WTC11 (cell line): ENCODE results near the gene RASGEF1C. TPM values are rescaled to one million over a fixed set of nuclear protein-coding genes. Genes with fewer than 3 reads are reported as not detected.
"Not testable (repeated sequence)": the region's sequence is repeated elsewhere in the genome, so short reads cannot be mapped to it uniquely, and the experiment has no call there.

Source experiments
- ATAC-seq: fragments of 200-7000 bp; cut with Tn5 transposase; 2 replicates; pipeline ENCODE4 v1.10.0; 2021; ENCODE audit warnings: mild to moderate bottlenecking, moderate library complexity
- CTCF ChIA-PET: fragments of 300-600 bp; sonication (Branson Sonifier 250); formaldehyde crosslinking; loops from one replicate; lab custom pipeline; 2021; ENCODE audit warnings: antibody characterized with exemption; lab: Charles Lee
- POLR2A ChIA-PET: fragments of 350-600 bp; sonication (Branson Sonifier 250); formaldehyde crosslinking; loops from one replicate; lab custom pipeline; 2021; ENCODE audit warnings: antibody characterized with exemption; lab: Charles Lee
- DNase-seq: peaks from one replicate; pipeline ENCODE4 v3.0.0; 2021; ENCODE audit warnings: low spot score
- H3K27ac Mint-ChIP-seq: 2 replicates; pipeline ENCODE4 v1.8.0; 2021; ENCODE audit warnings: mixed read lengths
- H3K27me3 Mint-ChIP-seq: 2 replicates; pipeline ENCODE4 v1.8.0; 2021; ENCODE audit warnings: low read depth, mild to moderate bottlenecking, moderate library complexity, mixed read lengths
- H3K36me3 Mint-ChIP-seq: 2 replicates; pipeline ENCODE4 v1.8.0; 2021; ENCODE audit warnings: mixed read lengths
- H3K4me1 Mint-ChIP-seq: 2 replicates; pipeline ENCODE4 v1.8.0; 2022; ENCODE audit warnings: mixed read lengths
- H3K4me3 Mint-ChIP-seq: 2 replicates; pipeline ENCODE4 v1.8.0; 2021; ENCODE audit warnings: mild to moderate bottlenecking, moderate library complexity, mixed read lengths
- H3K9me3 Mint-ChIP-seq: 2 replicates; pipeline ENCODE4 v1.8.0; 2021; ENCODE audit warnings: mixed read lengths
- AFF4 ChIP-seq: sonication (generic); formaldehyde crosslinking; IDR thresholded peaks from 2 replicates; pipeline ENCODE4 v1.8.1; 2023; ENCODE audit warnings: mild to moderate bottlenecking, missing genetic modification reagents, borderline replicate concordance
- CREB1 ChIP-seq: sonication (generic); formaldehyde crosslinking; IDR thresholded peaks from 2 replicates; pipeline ENCODE4 v1.8.0; 2023; ENCODE audit warnings: mild to moderate bottlenecking, missing genetic modification reagents
- ESRRA ChIP-seq: sonication (generic); formaldehyde crosslinking; IDR thresholded peaks from 2 replicates; pipeline ENCODE4 v1.8.1; 2022; ENCODE audit warnings: mild to moderate bottlenecking, missing genetic modification reagents, borderline replicate concordance
- FOXP1 ChIP-seq: sonication (generic); formaldehyde crosslinking; IDR thresholded peaks from 2 replicates; pipeline ENCODE4 v1.8.0; 2022; ENCODE audit warnings: missing genetic modification reagents, mild to moderate bottlenecking, moderate library complexity, borderline replicate concordance
- GRHL2 ChIP-seq: fragments of 250-450 bp; sonication (Bioruptor Pico); IDR thresholded peaks from 2 replicates; pipeline ENCODE4 v1.8.0; 2022; ENCODE audit warnings: mild to moderate bottlenecking, moderate library complexity; ENCODE audit not compliant: insufficient replicate concordance, severe bottlenecking
- GTF2I ChIP-seq: fragments of 250-450 bp; sonication (Bioruptor Pico); conservative IDR thresholded peaks from 2 replicates; pipeline ENCODE4 v1.4.0; 2021; ENCODE audit warnings: mild to moderate bottlenecking
- JUN ChIP-seq: sonication (generic); formaldehyde crosslinking; IDR thresholded peaks from 2 replicates; pipeline ENCODE4 v1.8.0; 2023; ENCODE audit warnings: mild to moderate bottlenecking, missing genetic modification reagents
- NFYB ChIP-seq: sonication (generic); formaldehyde crosslinking; conservative IDR thresholded peaks from 2 replicates; pipeline ENCODE4 v1.8.0; 2022; ENCODE audit warnings: low read depth, missing genetic modification reagents
- NR3C1 ChIP-seq: sonication (generic); formaldehyde crosslinking; conservative IDR thresholded peaks from 2 replicates; pipeline ENCODE4 v1.8.1; 2023; ENCODE audit warnings: low read depth, mild to moderate bottlenecking, missing genetic modification reagents
- SMAD3 ChIP-seq: sonication (generic); formaldehyde crosslinking; IDR thresholded peaks from 2 replicates; pipeline ENCODE4 v1.8.0; 2022; ENCODE audit warnings: missing genetic modification reagents, mild to moderate bottlenecking, borderline replicate concordance
- USF1 ChIP-seq: sonication (generic); formaldehyde crosslinking; IDR thresholded peaks from 2 replicates; pipeline ENCODE4 v1.8.0; 2022; ENCODE audit warnings: mild to moderate bottlenecking, missing genetic modification reagents
- ZNF121 ChIP-seq: sonication (generic); formaldehyde crosslinking; IDR thresholded peaks from 2 replicates; pipeline ENCODE4 v1.8.0; 2023; ENCODE audit warnings: missing genetic modification reagents
- ZNF138 ChIP-seq: sonication (generic); formaldehyde crosslinking; conservative IDR thresholded peaks from 2 replicates; pipeline ENCODE4 v1.8.1; 2022; ENCODE audit warnings: mild to moderate bottlenecking, moderate library complexity, missing genetic modification reagents
- ZNF396 ChIP-seq: fragments of 250-450 bp; sonication (Bioruptor Pico); IDR thresholded peaks from 2 replicates; pipeline ENCODE4 v1.8.0; 2021; ENCODE audit warnings: mild to moderate bottlenecking, moderate library complexity, borderline replicate concordance
- ZNF423 ChIP-seq: fragments of 250-450 bp; sonication (Bioruptor Pico); IDR thresholded peaks from 2 replicates; pipeline ENCODE4 v2.1.2; 2022; ENCODE audit warnings: mild to moderate bottlenecking, moderate library complexity
- ZNF425 ChIP-seq: fragments of 250-450 bp; sonication (Bioruptor Pico); conservative IDR thresholded peaks from 2 replicates; pipeline ENCODE4 v1.9.0; 2021; ENCODE audit warnings: mild to moderate bottlenecking
- total RNA-seq: library from RNA; stranded (reverse); gene quantifications from 3 replicates; pipeline ENCODE4 v1.2.3, GENCODE V29; 2021

The RASGEF1C gene
- total RNA-seq, 1 experiment from 2014 or later: 0.96 TPM

- H3K27me3 Mint-ChIP-seq: peaks cover 35% of the 10 kb centered on the region
These were observed 2.1 kb upstream of the RASGEF1C start for GRCh38 chr5:180210961-180211760.

GRCh38 chr5:180210077-180210476 lies 1.1 kb upstream of the RASGEF1C start:
- H3K4me3 Mint-ChIP-seq, H3K27ac Mint-ChIP-seq: not testable (repeated sequence)

More at GRCh38 chr5:180210961-180211760, 2.1 kb upstream of the RASGEF1C start:
- Mint-ChIP-seq H3K9me3 (peaks cover 4% of the 10 kb centered on the region; the same call in 1 of the 2 replicates), H3K36me3 (no peaks in the 10 kb centered on the region), H3K27ac (no peak overlapping the region), H3K4me3 (no peak overlapping the region), H3K4me1 (peaks cover 10% of the 10 kb centered on the region)
- no peak for ATAC-seq
- DNase-seq: no peak
- POLR2A ChIA-PET: no interaction called here
- CTCF ChIA-PET: interaction anchor here (1.6 to 3.1 kb wide), 3 partner anchors 12 to 105 kb away, joined by 4 to 29 read pairs (median 8); no protein-coding TSS in a partner anchor
- TF ChIP-seq AFF4 (CRISPR knock-in tag): no peak
- no peak for TF ChIP-seq ZNF425 (CRISPR knock-in tag)
- TF ChIP-seq, all 79 proteins: peak for 0

GRCh38 chr5:180208435-180209081 lies 453 bp downstream of the RASGEF1C start:
- Mint-ChIP-seq H3K36me3 (no peaks in the 10 kb centered on the region), H3K4me3 (peak overlapping the region; percentile 72), H3K27ac (no peak overlapping the region), H3K27me3 (peaks cover 35% of the 10 kb centered on the region), H3K9me3 (no peaks in the 10 kb centered on the region; the same call in 1 of the 2 replicates), H3K4me1 (peaks cover 10% of the 10 kb centered on the region)
- ChIA-PET CTCF (interaction anchor here (1.0 to 3.1 kb wide), 21 partner anchors 9 to 411 kb away, joined by 3 to 29 read pairs (median 6); no protein-coding TSS in a partner anchor), POLR2A (interaction anchor here (0.6 kb wide), 1 partner anchor 1224 kb away, joined by 3 read pairs; no protein-coding TSS in a partner anchor)
- no peak for TF ChIP-seq NR3C1 (CRISPR knock-in tag)
- TF ChIP-seq SMAD3 (CRISPR knock-in tag): no peak
- TF ChIP-seq CREB1 (CRISPR knock-in tag): no peak
- TF ChIP-seq ZNF121 (CRISPR knock-in tag): 0 out of 2 replicates have a peak, but pooled peaks have one; percentile 14
- no peak for TF ChIP-seq ZNF423 (CRISPR knock-in tag)
- peak; percentile 90 for TF ChIP-seq GTF2I
- DNase-seq (peak; percentile 51), ATAC-seq (peak; percentile 36)

More at GRCh38 chr5:180210077-180210476, 1.1 kb upstream of the RASGEF1C start:
- Mint-ChIP-seq H3K4me1 (peaks cover 10% of the 10 kb centered on the region), H3K27me3 (peaks cover 35% of the 10 kb centered on the region)
- H3K36me3 Mint-ChIP-seq, ATAC-seq, H3K9me3 Mint-ChIP-seq, DNase-seq, POLR2A ChIA-PET: not testable (repeated sequence)
- CTCF ChIA-PET: interaction anchor here (0.6 to 3.1 kb wide), 20 partner anchors 10 to 409 kb away, joined by 3 to 29 read pairs (median 4); no protein-coding TSS in a partner anchor
- TF ChIP-seq NFYB: peak; percentile 63

- peaks cover 10% of the 10 kb centered on the region for H3K4me1 Mint-ChIP-seq
- no peaks in the 10 kb centered on the region for H3K36me3 Mint-ChIP-seq
- H3K27ac Mint-ChIP-seq: no peak overlapping the region
- ATAC-seq (0 out of 2 replicates have a peak, but pooled peaks have one; percentile 6), DNase-seq (no peak)
- ChIA-PET POLR2A (no interaction called here), CTCF (interaction anchor here (1.1 to 2.9 kb wide), 13 partner anchors 13 to 411 kb away, joined by 4 to 15 read pairs (median 6); no protein-coding TSS in a partner anchor)
- H3K9me3 Mint-ChIP-seq: no peaks in the 10 kb centered on the region
- peak overlapping the region; percentile 72 for H3K4me3 Mint-ChIP-seq
- peaks cover 35% of the 10 kb centered on the region for H3K27me3 Mint-ChIP-seq
- TF ChIP-seq ZNF396 (CRISPR knock-in tag): no peak
- TF ChIP-seq ZNF138 (CRISPR knock-in tag): no peak
- TF ChIP-seq ZNF423 (CRISPR knock-in tag): no peak
- no peak for TF ChIP-seq GRHL2 (CRISPR knock-in tag)
- TF ChIP-seq FOXP1: no peak
- TF ChIP-seq USF1: no peak
- no peak for TF ChIP-seq ESRRA (CRISPR knock-in tag)
- no peak for TF ChIP-seq JUN (CRISPR knock-in tag)
These were observed 975 bp downstream of the RASGEF1C start for GRCh38 chr5:180208038-180208434.
